HG02610 (cell line): ENCODE measurements around the gene FOXO1.

Source experiments
- ATAC-seq: cut with Tn5 transposase; IDR thresholded peaks from one replicate; pipeline ENCODE4 v1.9.1; 2021; ENCODE audit warnings: mild to moderate bottlenecking, moderate library complexity; ENCODE audit not compliant: unreplicated experiment

The FOXO1 gene

GRCh38 chr13:40640202-40640601 is 26.2 kb downstream of the FOXO1 start:
- ATAC-seq = no peak

- no peak for ATAC-seq
These were observed 27.2 kb downstream of the FOXO1 start for GRCh38 chr13:40639221-40639681.

- ATAC-seq = no peak
These were observed 28.8 kb downstream of the FOXO1 start for GRCh38 chr13:40637643-40638042.

- no peak for ATAC-seq
These were observed 31.0 kb downstream of the FOXO1 start for GRCh38 chr13:40635315-40635995.

GRCh38 chr13:40632915-40633314 is 33.5 kb downstream of the FOXO1 start:
- ATAC-seq = no peak

GRCh38 chr13:40631605-40632004 is 34.8 kb downstream of the FOXO1 start:
- ATAC-seq = no peak

- peak; percentile 85 for ATAC-seq
These were observed 36.6 kb downstream of the FOXO1 start for GRCh38 chr13:40629678-40630384.

- no peak for ATAC-seq
These were observed 39.5 kb downstream of the FOXO1 start for GRCh38 chr13:40626977-40627376.

GRCh38 chr13:40626561-40626960 is 39.9 kb downstream of the FOXO1 start:
- ATAC-seq = no peak

- ATAC-seq = no peak
These were observed 41.5 kb downstream of the FOXO1 start for GRCh38 chr13:40624986-40625385.

GRCh38 chr13:40624383-40624782 is 42.1 kb downstream of the FOXO1 start:
- no peak for ATAC-seq

- no peak for ATAC-seq
These were observed 43.7 kb downstream of the FOXO1 start for GRCh38 chr13:40622761-40623160.

GRCh38 chr13:40622246-40622645 is 44.2 kb downstream of the FOXO1 start:
- ATAC-seq = no peak

- no peak for ATAC-seq
These were observed 47.0 kb downstream of the FOXO1 start for GRCh38 chr13:40619479-40619814.

GRCh38 chr13:40618581-40619478 is 47.6 kb downstream of the FOXO1 start:
- ATAC-seq = no peak

GRCh38 chr13:40617801-40618356 is 48.6 kb downstream of the FOXO1 start:
- ATAC-seq = no peak

GRCh38 chr13:40615619-40616018 is 50.8 kb downstream of the FOXO1 start:
- no peak for ATAC-seq

- ATAC-seq = no peak
These were observed 52.5 kb downstream of the FOXO1 start for GRCh38 chr13:40613914-40614313.

GRCh38 chr13:40613192-40613818 is 53.1 kb downstream of the FOXO1 start:
- ATAC-seq = peak; percentile 75

GRCh38 chr13:40612041-40612440 is 54.4 kb downstream of the FOXO1 start:
- no peak for ATAC-seq

GRCh38 chr13:40611635-40612034 is 54.8 kb downstream of the FOXO1 start:
- ATAC-seq = no peak
